ENCODE measurements around the gene CAMTA1.

- no peak for TF ChIP-seq TAF1 (conservative IDR thresholded peaks at IDR 0.05)
- no peak for TF ChIP-seq CTCF (IDR thresholded peaks at IDR 0.05; ENCODE audit: low read depth, low read length, missing input control)
- TF ChIP-seq ZBTB33 (IDR thresholded peaks at IDR 0.05), result no peak
- TF ChIP-seq, protein P1, sequence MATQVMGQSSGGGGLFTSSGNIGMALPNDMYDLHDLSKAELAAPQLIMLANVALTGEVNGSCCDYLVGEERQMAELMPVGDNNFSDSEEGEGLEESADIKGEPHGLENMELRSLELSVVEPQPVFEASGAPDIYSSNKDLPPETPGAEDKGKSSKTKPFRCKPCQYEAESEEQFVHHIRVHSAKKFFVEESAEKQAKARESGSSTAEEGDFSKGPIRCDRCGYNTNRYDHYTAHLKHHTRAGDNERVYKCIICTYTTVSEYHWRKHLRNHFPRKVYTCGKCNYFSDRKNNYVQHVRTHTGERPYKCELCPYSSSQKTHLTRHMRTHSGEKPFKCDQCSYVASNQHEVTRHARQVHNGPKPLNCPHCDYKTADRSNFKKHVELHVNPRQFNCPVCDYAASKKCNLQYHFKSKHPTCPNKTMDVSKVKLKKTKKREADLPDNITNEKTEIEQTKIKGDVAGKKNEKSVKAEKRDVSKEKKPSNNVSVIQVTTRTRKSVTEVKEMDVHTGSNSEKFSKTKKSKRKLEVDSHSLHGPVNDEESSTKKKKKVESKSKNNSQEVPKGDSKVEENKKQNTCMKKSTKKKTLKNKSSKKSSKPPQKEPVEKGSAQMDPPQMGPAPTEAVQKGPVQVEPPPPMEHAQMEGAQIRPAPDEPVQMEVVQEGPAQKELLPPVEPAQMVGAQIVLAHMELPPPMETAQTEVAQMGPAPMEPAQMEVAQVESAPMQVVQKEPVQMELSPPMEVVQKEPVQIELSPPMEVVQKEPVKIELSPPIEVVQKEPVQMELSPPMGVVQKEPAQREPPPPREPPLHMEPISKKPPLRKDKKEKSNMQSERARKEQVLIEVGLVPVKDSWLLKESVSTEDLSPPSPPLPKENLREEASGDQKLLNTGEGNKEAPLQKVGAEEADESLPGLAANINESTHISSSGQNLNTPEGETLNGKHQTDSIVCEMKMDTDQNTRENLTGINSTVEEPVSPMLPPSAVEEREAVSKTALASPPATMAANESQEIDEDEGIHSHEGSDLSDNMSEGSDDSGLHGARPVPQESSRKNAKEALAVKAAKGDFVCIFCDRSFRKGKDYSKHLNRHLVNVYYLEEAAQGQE (IDR thresholded peaks at IDR 0.05), result no peak
- no peak for TF ChIP-seq RXRA (IDR thresholded peaks at IDR 0.05)
- no peak for TF ChIP-seq MAX (IDR thresholded peaks at IDR 0.05)
Observed at GRCh38 chr1:7491818-7492173, 706.5 kb downstream of the CAMTA1 start.

Data from liver (tissue), 3 donors.